NCI-H128 (cell line): ENCODE data around the gene ATG10.
"Not testable (repeated sequence)": the region's sequence is repeated elsewhere in the genome, so short reads cannot be mapped to it uniquely, and the experiment has no call there.

Experiments used
- DNase-seq: peaks from one replicate; lab custom pipeline; 2025; ENCODE audit not compliant: unreplicated experiment; lab: John Stamatoyannopoulos, UW

ATG10 gene

GRCh38 chr5:81971712-81972491 is at the start of gene ATG10:
Gene ATG10, plus strand, starts transcription at chr5:81972023. Its CDS starts 15,548 bp downstream, at chr5:81987571.
- DNase-seq, result peak; percentile 93

GRCh38 chr5:81922854-81923279 is 49.0 kb upstream of the ATG10 start:
- no peak for DNase-seq

GRCh38 chr5:81924442-81924841 is 47.4 kb upstream of the ATG10 start:
- DNase-seq, result no peak

- no peak for DNase-seq
Observed at GRCh38 chr5:81925009-81925408, 46.8 kb upstream of the ATG10 start.

GRCh38 chr5:81925981-81926380 is 45.8 kb upstream of the ATG10 start:
- no peak for DNase-seq

- DNase-seq, result no peak
Observed at GRCh38 chr5:81936066-81936465, 35.8 kb upstream of the ATG10 start.

- DNase-seq, result no peak
Observed at GRCh38 chr5:81936750-81937149, 35.1 kb upstream of the ATG10 start.

GRCh38 chr5:81942746-81943145 is 29.1 kb upstream of the ATG10 start:
- no peak for DNase-seq

- DNase-seq, result no peak
Observed at GRCh38 chr5:81948349-81948748, 23.5 kb upstream of the ATG10 start.

GRCh38 chr5:81949462-81949861 is 22.4 kb upstream of the ATG10 start:
- DNase-seq, result no peak

- DNase-seq, result no peak
Observed at GRCh38 chr5:81950996-81951395, 20.8 kb upstream of the ATG10 start.

GRCh38 chr5:81954796-81955195 is 17.0 kb upstream of the ATG10 start:
- not testable (repeated sequence) for DNase-seq

GRCh38 chr5:81958129-81958528 is 13.7 kb upstream of the ATG10 start:
- DNase-seq, result not testable (repeated sequence)

GRCh38 chr5:81961651-81962440 is 10.0 kb upstream of the ATG10 start:
- DNase-seq, result no peak

GRCh38 chr5:81963544-81963943 is 8.3 kb upstream of the ATG10 start:
- no peak for DNase-seq

GRCh38 chr5:81965524-81965923 is 6.3 kb upstream of the ATG10 start:
- no peak for DNase-seq

GRCh38 chr5:81969226-81969625 is 2.6 kb upstream of the ATG10 start:
- DNase-seq, result no peak

GRCh38 chr5:81969912-81970311 is 1.9 kb upstream of the ATG10 start:
- no peak for DNase-seq

- no peak for DNase-seq
Observed at GRCh38 chr5:81971111-81971711, 612 bp upstream of the ATG10 start.

- no peak for DNase-seq
Observed at GRCh38 chr5:81972492-81972783, 615 bp downstream of the ATG10 start.

- DNase-seq, result no peak
Observed at GRCh38 chr5:81980160-81980559, 8.3 kb downstream of the ATG10 start.
